T follicular helper cell (primary cell): ENCODE results near the gene LRRC10B.

ENCODE experiments used
- DNase-seq: peaks from one replicate; pipeline ENCODE4 v3.0.0-alpha.2; 2020; ENCODE audit warnings: low read depth

Gene LRRC10B

DNA sequence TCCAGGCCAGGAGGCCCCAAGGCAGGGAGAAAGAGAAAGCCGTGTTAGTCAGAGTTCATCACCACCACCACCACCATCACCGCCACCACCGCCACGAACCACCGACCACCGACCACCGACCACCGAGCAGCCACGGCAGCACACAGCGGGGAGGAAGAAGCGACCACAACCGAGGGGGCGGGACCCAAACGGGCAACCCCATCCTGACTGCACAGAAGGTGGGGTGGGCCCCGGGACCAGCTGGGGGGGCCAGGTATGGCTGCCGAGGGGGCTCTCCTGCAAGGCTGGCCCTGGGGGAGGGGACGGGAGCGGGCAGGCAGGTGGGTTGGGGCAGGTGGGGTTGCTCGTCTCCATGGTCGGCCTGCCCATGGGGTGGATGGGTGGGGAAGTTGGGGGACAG, 38.1 kb downstream of the LRRC10B start:
- no peak for DNase-seq

- no peak for DNase-seq
Observed at GRCh38 chr11:61547246-61547645, 38.7 kb downstream of the LRRC10B start.

DNA sequence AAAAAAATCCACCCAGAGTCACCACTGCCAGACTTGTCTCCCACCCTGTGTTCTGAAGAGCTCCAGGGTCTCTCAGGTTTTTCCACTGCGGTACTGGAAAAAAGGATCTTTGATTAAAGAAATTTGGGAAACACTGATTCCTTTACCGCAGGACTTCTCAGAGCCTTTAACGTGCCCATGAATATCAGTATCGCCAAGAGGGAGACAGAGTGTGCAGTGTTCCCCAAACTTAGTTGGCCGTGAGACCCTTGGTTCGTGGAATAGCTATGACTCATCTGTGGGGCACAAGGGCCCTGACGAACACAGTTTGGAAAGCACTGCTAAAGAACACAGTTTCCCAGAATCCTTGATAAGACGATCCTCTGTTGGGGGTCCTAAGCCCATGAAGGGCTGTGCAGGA, 40.6 kb downstream of the LRRC10B start:
- no peak for DNase-seq

GRCh38 chr11:61549662-61550568, 41.4 kb downstream of the LRRC10B start:
- DNase-seq: no peak

DNA sequence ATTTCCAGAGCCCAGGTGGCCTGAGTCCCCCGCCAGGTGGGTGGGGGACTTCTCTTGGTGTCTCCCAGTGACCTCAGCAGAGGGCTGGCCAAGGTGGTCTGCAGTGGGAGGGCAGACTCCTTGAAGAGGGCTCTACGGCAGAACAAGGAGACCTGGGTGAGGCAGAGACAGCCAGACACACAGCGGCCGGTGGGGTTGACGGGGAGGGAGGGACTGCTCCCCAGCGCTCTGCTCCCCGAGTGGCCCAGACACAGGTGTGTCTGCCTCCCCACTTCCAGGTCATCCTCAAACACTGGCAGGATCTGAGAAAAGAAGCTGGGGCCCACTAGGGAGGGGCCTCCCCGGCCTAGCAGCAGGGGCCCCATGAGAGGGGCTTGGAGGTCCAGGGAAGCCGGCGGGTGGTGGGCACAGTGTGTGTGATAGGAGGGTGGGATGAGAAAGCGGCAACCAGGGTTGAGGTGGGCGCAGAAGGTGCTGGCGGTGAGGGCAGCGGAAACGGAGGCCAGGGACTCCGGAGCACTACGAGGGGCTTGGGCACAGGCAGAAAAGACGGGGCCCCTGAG, 42.2 kb downstream of the LRRC10B start:
- DNase-seq: no peak

DNA sequence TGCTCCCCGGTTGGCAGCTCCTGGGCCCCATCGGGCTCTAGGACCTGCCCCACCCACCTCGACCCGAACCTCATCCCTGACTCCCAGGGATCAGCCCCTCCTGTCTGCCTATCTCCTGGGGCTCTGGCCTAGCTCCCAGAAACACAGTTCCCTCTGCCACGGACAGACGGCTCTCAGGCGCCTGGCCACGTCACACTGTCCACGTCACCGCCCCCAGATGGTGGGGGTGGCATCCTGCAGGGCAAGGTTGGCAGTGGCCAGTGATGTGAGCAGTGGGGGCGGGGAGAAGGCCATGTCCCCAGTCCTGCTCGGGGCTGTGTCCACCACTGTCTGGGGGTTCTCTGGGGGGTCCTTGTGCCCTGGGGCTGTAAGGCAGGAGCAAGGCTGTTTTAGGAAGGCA, 43.1 kb downstream of the LRRC10B start:
- DNase-seq: no peak

- DNase-seq: no peak
Observed at GRCh38 chr11:61552108-61552635, 43.6 kb downstream of the LRRC10B start.

DNA sequence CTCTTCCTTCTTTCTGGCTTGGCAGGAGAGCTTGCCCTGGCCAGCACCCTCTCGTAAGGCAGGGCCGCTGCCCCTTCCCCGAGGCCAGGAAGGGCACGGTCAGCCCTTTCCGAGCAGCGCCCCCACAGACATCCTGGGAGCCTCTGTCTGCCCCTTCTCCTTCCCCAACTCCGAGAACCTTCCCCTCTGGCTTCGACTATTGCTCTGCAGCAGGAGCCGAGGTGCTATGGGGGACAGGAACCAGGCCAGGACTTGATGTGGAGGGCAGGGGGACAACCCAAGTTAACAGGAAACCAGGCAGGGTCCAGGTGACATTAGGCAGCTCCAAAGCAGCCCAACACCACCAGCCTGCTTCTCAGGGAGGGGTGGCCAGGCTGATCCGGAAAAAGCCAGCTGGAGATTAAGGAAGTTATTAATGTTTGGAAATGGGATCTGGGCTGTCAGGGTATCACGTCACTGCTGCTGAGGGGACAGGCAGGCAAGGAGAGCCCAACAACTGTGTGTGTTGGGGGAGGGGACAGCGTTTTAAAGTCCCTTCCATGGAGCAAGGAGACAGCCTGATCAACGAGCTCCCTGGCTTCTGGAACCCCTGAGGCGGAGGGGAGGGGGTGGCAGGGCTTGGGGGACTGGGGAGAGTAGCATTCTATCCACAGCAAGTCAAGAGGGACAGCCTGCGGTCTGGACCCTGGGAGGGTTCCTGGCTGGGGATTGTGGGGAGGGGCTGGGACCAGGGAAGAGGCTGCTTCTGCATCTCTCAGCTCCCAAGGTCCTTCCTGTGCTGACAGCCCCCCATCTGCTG, 45.0 kb downstream of the LRRC10B start:
- DNase-seq: no peak

DNA sequence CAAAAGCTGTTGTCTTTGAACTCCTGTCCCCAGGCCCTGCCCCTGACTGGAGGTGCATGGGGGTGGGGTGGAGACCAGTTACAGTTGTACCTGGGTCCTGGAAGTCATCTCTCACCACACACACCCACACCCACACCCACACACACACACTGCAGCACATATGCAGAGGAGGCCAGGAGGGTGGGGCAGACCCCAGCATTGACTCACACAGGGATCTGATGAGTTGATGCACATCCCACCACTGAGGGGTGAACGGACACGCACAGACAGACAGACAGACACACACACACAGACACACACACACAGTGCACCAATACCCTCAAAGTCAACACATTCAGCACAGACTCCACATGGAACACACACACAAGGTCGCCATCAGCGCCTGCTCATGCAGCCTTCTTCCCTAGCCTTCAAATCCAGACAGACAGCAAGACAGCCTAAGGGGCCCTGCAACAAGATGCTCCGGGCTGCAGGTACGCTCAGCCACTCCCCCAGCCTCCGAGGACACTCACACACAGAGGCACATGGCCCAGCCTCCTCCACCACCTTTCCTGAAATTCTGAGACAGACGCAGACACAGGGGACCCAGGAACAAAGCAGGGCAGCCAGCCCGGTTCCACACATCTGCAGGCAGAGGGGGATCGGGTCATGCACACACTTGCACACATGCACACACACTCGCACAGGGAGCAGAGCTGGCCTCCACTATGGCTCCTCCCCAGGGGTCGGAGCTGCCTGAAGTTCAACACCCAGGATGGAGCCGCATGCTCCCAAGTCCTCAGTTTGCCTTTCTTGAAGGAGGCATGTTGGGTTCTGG, 45.8 kb downstream of the LRRC10B start:
- no peak for DNase-seq

GRCh38 chr11:61555051-61555969, 46.8 kb downstream of the LRRC10B start:
- DNase-seq: no peak

DNA sequence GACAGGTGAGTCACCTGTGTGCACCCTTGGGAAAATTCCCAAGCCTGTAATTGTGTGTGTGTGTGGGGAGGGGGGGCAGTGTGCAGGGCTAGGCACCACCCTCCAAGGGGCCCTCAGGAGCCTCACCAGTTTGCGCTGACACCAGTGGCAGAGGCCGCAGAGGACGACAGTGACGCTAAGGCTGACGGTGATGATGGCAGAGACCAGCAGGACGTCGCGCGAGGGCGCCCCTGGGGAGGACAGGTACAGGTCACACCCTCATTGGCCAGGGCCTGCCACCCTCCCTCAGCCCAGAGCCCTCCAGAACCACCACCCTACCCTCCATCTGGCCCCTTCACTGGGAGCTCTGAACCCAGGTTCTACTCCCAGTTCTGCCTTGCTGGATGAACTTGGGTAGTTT, 47.4 kb downstream of the LRRC10B start:
- no peak for DNase-seq

GRCh38 chr11:61556621-61557020, 48.1 kb downstream of the LRRC10B start:
- DNase-seq: no peak
